GM12892 (cell line): ENCODE data around the gene MKRN2.
"Not testable (repeated sequence)": the region's sequence is repeated elsewhere in the genome, so short reads cannot be mapped to it uniquely, and the experiment has no call there.

Experiments
- DNase-seq: peaks from one replicate; pipeline ENCODE4 v3.0.0; 2011; ENCODE audit not compliant: insufficient read length
- FAIRE-seq: peaks from 2 replicates; lab custom pipeline; 2011; peaks lifted over from hg19 to GRCh38; lab: Jason Lieb, UNC
- POLR2A ChIP-seq: IDR thresholded peaks from 2 replicates; pipeline ENCODE4 v1.6.1; 2011; ENCODE audit warnings: low read depth, low read length, control low read depth
- POLR2AphosphoS5 ChIP-seq: IDR thresholded peaks from 2 replicates; pipeline ENCODE4 v1.6.1; 2011; ENCODE audit warnings: low read depth, low read length, control low read depth
- TAF1 ChIP-seq: IDR thresholded peaks from 2 replicates; pipeline ENCODE4 v1.6.1; 2011; ENCODE audit warnings: low read depth, mild to moderate bottlenecking, control low read depth, low read length, borderline replicate concordance

Gene MKRN2

DNA sequence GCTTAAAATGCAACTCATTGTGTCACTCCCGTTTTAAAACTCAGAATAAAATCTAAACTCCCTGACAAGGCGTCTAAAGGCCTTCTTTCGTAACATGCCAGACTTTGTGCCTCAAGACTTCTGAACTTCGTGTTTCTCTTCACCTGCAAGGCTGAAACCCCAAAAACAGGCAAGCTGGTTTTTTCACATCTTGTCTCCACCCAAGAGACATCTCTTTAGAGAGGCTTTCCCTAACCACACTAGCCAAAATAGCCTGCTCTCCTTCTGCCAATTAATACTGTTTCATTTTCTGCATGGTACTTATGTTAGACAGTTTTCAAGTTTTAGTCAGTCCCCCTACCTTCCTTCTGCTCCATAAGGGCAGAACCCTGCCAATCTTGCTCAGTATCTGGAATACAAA, 65.4 kb downstream of the MKRN2 start:
- TF ChIP-seq POLR2AphosphoS5: no peak
- TF ChIP-seq POLR2A: no peak
- FAIRE-seq (no peak), DNase-seq (no peak)

DNA sequence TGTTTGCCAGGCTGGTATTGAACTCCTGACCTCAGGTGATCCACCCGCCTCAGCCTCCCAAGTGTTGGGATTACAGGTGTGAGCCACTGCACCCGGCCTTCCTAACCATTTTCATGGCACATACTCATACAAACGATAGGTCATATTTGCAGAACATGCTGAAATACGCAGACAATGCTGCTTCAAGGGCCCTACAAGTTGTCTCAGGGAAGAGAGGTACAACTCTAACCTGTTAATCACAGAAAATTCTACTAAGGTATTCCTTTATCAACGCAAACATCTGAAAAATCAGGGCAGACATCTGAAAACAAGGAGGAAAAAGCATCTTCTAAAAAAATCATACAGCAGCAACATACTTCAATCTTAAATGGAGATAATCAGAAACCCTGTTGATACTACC, 67.2 kb downstream of the MKRN2 start:
- DNase-seq (no peak), FAIRE-seq (no peak)
- TF ChIP-seq POLR2AphosphoS5 (no peak), TAF1 (no peak)

DNA sequence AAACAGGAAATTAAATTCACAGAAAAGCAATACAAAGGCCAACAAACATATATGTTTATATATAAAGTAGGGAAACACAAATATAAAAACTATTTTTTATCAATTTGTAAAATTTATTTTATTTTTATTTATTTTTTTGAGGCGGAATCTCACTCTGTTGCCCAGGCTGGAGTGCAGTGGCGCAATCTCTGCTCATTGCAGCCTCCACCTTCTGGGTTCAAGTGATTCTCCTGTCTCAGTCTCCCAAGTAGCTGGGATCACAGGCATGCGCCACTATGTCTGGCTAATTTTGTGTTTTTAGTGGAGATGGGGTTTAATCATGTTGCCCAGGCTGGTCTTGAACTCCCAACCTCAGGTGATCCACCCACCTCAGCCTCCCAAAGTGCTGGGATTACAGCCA, 68.1 kb downstream of the MKRN2 start:
- not testable (repeated sequence) for FAIRE-seq, DNase-seq

DNA sequence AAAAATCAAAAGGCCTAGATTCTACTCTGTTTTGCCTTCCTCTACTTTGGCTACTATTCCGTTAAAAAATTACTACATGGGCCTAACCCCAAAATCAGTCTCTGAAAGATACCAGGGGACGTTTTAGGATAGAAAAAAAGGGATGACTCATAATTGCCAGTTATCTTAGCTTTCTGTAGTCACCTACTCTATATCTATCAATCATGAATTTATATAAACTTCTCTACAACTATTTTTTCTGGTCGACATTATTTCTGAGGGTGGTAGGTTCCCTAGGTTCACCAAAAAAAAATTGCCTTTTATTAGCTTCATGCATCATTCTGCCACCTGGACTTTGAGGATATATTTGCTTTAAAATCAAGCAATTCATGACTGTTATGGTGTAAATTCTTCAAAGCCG, 70.5 kb downstream of the MKRN2 start:
- DNase-seq (no peak), FAIRE-seq (no peak)
- TF ChIP-seq POLR2AphosphoS5 (no peak), POLR2A (no peak), TAF1 (no peak)

DNA sequence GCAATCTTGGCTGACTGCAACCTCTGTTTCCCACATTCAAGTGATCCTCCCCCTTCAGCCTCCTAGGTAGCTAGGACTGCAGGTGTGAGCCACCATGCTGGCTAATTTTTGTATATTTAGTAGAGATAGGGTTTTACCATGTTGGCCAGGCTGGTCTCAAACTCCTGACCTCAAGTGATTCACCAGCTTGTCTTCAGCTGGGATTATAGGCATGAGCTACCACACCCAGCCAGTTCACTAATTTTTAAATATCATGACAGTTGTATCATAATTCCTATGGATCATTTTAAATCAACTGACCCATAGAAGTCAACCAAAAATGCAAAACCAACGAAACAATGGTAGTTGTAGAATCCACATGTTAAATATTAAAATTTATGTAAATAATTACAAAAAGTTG, 71.9 kb downstream of the MKRN2 start:
- FAIRE-seq: no peak
- DNase-seq: no peak
- TF ChIP-seq POLR2AphosphoS5 (no peak), POLR2A (no peak), TAF1 (no peak)

DNA sequence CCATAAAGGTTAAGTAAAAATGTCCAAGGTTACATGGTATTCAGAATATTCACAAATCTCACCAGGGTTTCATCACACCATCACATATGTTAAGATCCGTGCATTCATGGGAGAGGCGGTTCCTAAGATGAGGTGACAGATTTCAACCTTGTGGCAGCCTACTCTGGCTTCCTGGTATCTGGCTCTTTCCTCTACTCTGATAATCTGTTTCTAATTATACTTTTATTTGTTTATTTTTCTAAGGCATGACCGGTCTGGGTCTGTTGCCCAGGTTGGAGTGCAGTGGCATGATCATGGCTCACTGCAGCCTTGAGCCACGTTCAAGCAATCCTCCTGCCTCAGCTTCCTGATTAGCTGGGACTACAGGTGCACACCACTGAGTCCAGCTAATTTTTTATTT, 72.7 kb downstream of the MKRN2 start:
- FAIRE-seq (no peak), DNase-seq (no peak)
- no peak for TF ChIP-seq POLR2A
- no peak for TF ChIP-seq POLR2AphosphoS5
- TF ChIP-seq TAF1: no peak

DNA sequence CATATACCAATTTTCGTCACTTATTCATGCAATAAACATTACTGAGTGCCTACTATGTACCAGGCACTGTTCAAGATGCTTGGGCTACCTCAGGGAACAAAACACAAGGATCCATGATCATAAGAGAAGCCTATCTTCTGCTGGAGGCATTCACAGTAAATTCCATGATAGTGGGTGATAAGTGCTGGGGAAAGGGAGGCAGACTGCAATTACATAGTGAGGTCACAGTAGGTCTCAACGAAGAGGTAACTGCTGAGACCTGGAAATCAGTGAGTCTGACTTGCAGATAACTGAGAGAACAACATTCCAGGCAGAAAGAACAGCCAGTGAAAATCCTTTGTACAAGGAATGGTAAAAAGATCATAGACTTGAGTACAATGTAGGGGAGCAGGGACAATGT, 73.4 kb downstream of the MKRN2 start:
- FAIRE-seq: no peak
- TF ChIP-seq TAF1: no peak
- no peak for TF ChIP-seq POLR2AphosphoS5
- TF ChIP-seq POLR2A: no peak

DNA sequence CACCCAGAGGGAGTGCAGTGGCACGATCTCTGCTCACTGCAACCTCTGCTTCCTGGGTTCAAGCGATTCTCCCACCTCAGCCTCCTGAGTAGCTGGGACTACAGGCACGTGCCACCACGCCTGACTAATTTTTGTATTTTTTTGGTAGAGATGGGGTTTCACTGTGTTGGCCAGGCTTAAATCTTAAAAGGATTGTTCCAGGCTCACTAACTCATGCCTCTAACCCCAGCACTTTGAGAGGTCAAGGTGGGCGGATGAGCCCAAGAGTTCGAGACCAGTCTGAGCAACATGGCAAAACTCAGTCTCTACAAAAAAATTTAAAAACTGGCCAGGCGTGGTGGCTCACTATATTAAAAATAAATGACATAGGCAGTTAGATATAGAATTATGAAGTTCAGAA, 74.0 kb downstream of the MKRN2 start:
- DNase-seq, FAIRE-seq: not testable (repeated sequence)

More for the DNA sequence above, 73.4 kb downstream of the MKRN2 start:
- no peak for DNase-seq

DNA sequence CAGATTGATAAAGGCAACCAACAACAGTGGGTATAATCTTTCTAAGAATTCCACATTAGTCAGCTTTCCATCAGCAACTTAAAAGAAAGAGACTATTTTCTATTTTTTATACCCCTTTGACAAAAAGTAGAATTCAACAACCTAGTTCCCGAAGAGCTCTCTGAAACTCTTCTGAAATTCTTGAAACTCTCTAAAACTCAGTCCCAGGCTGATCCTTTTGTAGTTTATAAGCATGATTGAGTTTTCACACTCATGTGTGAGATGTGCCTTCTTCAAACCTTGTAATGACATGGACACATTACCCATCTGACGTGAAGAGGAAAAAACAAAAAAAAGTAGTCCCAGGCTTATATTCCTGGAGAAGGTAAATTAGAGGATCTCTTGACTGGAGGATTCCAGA, 75.6 kb downstream of the MKRN2 start:
- FAIRE-seq (no peak), DNase-seq (no peak)
- TF ChIP-seq POLR2A: no peak
- TF ChIP-seq POLR2AphosphoS5: no peak
- no peak for TF ChIP-seq TAF1

DNA sequence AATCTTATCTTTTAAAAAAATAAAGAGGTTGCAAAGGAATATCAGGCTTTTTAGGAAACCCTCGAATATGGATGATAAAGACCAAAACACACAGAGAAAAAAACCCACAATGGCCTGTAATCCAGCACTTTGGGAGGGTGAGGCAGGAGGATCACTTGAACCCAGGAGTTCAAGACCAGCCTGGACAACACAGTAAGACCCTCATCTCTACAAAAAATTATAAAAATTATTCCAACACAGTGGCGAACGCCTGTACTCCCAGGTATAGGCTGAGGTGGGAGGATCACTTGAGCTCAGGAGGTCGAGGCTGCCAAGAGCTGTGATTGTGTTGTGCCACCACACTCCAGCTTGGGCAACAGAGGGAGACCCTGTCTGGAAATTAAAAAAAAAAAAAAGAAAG, 76.2 kb downstream of the MKRN2 start:
- no peak for DNase-seq
- TF ChIP-seq POLR2A (no peak), TAF1 (no peak), POLR2AphosphoS5 (no peak)
- no peak for FAIRE-seq
